PFSK-1 (cell line): ENCODE results near the gene SCAP.

Source experiments
- POLR2AphosphoS5 ChIP-seq: IDR thresholded peaks from 2 replicates; pipeline ENCODE4 v1.6.1; 2012; ENCODE audit warnings: low read depth, mild to moderate bottlenecking, control low read depth, low read length, moderate library complexity
- SIN3A ChIP-seq: IDR thresholded peaks from 2 replicates; pipeline ENCODE4 v1.6.1; 2012; ENCODE audit warnings: mild to moderate bottlenecking, low read length, moderate library complexity, borderline replicate concordance; ENCODE audit not compliant: insufficient read depth

- TF ChIP-seq POLR2AphosphoS5 (no peak), SIN3A (no peak)
Measured at GRCh38 chr3:47410417-47410720, 65.4 kb downstream of the SCAP start.
